Measurements from ENCODE around the gene UBXN4. TPM values are rescaled to one million over a fixed set of nuclear protein-coding genes. Genes with fewer than 3 reads are reported as not detected.

The UBXN4 gene
- total RNA-seq, 1 experiment from 2014 or later, result 85.9 TPM

Small RNAs within 50 kb of the gene (small RNA-seq; reads per million reads assigned to genes)
- 0 reads per million in 2 experiments for gene RF00019

Other genes starting within 250 kb of the UBXN4 start
- gene ZRANB3, start 210.6 kb upstream of the UBXN4 start, total RNA-seq (2014; rRNA removed; shearing (Covaris generic)), result 16.5 and 18.2 TPM in 2 replicates
- 22.5 and 23.6 TPM in 2 replicates for gene R3HDM1, start 210.4 kb upstream of the UBXN4 start, total RNA-seq (2014; rRNA removed; shearing (Covaris generic))
- gene LCT, start 95.3 kb downstream of the UBXN4 start, total RNA-seq (2014; rRNA removed; shearing (Covaris generic)), result 0.02 and 0.06 TPM in 2 replicates
- gene MCM6, start 134.6 kb downstream of the UBXN4 start, total RNA-seq (2014; rRNA removed; shearing (Covaris generic)), result 15.0 and 20.9 TPM in 2 replicates
- gene DARS1, start 243.8 kb downstream of the UBXN4 start, total RNA-seq (2014; rRNA removed; shearing (Covaris generic)), result 118 and 124 TPM in 2 replicates

All from NCI-H460 (cell line).